GM19238 (cell line): Measurements from ENCODE around the gene CKB.

Experiments
- DNase-seq: peaks from one replicate; pipeline ENCODE4 v3.0.0; 2011; ENCODE audit warnings: low spot score; ENCODE audit not compliant: insufficient read length

Gene CKB

DNA sequence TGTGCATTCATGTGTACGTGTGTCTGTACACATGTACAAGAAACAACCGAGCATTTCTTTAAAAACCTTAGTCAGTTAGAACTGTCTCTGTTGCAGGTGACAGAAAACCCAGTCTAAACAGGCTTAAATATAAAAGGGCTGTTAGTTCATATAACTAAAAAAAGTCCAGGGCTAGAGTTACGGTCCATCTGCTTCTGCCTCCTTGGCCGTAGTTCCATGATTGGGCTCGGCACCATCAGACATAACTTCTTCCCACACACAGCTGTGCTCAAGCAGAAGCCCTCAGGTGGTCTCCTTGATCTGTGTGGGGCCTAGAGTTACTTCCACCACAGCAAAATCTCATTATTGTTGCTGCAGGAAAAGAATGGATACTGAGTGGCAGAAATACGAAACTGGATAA, 34.6 kb downstream of the CKB start:
- no peak for DNase-seq

DNA sequence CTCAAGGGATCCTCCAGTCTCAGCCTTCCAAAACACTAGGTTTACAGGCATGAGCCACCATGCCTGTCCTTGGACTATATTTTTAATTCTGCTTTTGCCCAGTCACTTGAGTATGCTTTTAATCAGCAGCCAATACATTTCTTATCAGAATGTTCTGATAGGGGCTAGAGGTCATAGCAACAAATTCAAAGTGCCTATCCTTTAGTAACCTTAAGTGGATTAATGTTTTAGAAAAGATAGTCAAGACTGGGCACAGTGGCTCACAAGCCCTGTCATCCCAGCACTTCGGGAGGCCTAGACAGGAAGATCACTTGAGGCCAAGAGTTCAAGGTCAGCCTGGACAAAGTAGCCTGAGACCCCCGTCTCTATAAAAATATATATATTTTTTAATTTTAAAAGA, 37.1 kb downstream of the CKB start:
- DNase-seq, result no peak

DNA sequence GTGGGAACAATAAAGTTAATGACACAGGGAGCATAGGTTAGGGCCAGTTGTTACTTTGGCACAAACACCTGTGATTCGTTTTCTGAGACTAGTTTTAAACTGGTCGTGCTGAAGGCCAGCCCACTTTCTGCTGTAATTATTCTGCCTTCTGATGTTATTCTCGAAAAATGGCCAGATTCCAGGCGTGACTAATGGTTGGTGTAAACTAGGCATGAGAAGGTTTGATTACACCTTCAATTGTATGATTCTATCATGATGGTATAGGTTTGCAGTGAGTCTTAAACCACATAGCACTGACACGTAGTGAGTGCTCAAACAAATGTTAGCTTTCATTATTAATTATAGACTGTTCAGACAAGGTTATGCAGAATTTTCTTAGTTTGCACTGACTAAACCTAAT, 39.0 kb downstream of the CKB start:
- DNase-seq, result no peak

GRCh38 chr14:103480595-103480994, 42.0 kb downstream of the CKB start:
- no peak for DNase-seq

DNA sequence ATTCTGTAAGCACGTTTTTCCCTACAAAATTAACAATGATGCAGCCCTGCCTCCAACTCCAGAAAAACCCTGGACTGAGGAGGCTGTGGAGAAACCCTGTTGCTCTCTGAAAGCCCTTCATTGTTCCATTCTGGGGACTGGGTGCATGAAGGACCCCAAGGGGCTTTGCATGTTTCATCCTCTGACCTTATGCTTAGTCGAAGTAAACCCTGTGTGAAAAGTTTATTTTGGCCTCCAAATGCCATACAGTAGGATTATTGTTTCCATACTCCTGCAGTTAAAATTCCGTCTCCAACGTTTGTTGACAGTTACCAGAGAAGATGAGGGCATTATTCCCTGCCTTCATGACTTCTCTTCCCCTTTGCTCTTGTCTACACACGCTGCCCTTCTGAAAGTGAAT, 46.0 kb downstream of the CKB start:
- DNase-seq, result no peak

DNA sequence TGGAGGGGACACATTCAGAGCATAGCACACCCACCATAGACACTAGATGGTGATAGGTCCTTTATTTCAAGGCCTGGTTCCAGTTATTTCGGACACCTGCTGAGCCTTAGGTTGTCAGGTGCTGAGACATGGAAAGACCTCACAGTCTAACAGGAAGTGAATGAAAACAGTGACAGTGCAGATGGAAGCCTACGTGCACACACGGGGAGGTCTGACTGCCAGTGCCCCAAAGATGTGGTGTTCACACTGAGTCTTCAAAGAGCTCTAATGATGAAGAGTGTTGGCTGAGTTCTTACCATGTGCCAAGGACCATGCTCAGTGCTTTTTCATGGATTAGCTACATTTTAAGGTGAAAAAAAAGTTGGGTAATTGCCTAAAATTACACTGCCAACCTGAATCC, 46.6 kb downstream of the CKB start:
- DNase-seq, result no peak

- DNase-seq, result no peak
These were observed 47.7 kb downstream of the CKB start for GRCh38 chr14:103474893-103475292.

GRCh38 chr14:103472939-103473338, 49.7 kb downstream of the CKB start:
- no peak for DNase-seq
